Esophagus (tissue), 2 donors: Measurements from ENCODE around the gene SRBD1. TPM values are rescaled to one million over a fixed set of nuclear protein-coding genes. Genes with fewer than 3 reads are reported as not detected.

Experiments used
- H3K27ac ChIP-seq, 2 donors: one replicate each; pipeline ENCODE4 v1.5.1; 2013; ENCODE audit warnings: low read depth in 2 of 2, mild to moderate bottlenecking in 2 of 2, inconsistent platforms in 1 of 2, low read length in 1 of 2, moderate library complexity in 1 of 2
- H3K27me3 ChIP-seq, 2 donors: one replicate each; pipeline ENCODE4 v1.6.1; 2013; ENCODE audit warnings: low read length in 2 of 2, control low read depth in 1 of 2, mild to moderate bottlenecking in 1 of 2; ENCODE audit not compliant: insufficient read depth in 2 of 2, control insufficient read depth in 1 of 2
- H3K36me3 ChIP-seq, 2 donors: one replicate each; pipeline ENCODE4 v1.6.1; 2013; ENCODE audit warnings: low read length in 1 of 2; ENCODE audit not compliant: control insufficient read depth in 2 of 2, insufficient read depth in 2 of 2
- H3K4me1 ChIP-seq, 2 donors: one replicate each; pipeline ENCODE4 v1.6.1; 2013; ENCODE audit warnings: low read length in 1 of 2; ENCODE audit not compliant: control insufficient read depth in 2 of 2, insufficient read depth in 2 of 2
- H3K4me3 ChIP-seq, 2 donors: one replicate each; pipeline ENCODE4 v1.5.1; 2013; ENCODE audit warnings: low read length in 2 of 2, mild to moderate bottlenecking in 2 of 2, low read depth in 1 of 2, moderate library complexity in 1 of 2
- H3K9me3 ChIP-seq, 2 donors: one replicate each; pipeline ENCODE4 v1.6.1; 2013; ENCODE audit warnings: mild to moderate bottlenecking in 2 of 2, low read depth in 1 of 2, low read length in 1 of 2, moderate library complexity in 1 of 2; ENCODE audit not compliant: control insufficient read depth in 2 of 2, insufficient read depth in 1 of 2
- WGBS, 2 donors: extraction: QIAGEN DNeasy Blood & Tissue Kit; methylation state at CpG; one replicate each; pipeline ENCODE4 v1.1.7; 2013; 5-methylcytosine and 5-hydroxymethylcytosine counted together
- polyA plus RNA-seq, 2 donors: library from polyadenylated mRNA; stranded (reverse); fragments of 200-250 nt; gene quantifications; one replicate each; pipeline ENCODE4 v1.2.3, GENCODE V29; 2013
- donor health status: healthy with polysubstance abuse.
- donor health status: Bipolar disorder and iron deficiency.

SRBD1 gene
- polyA plus RNA-seq, 2 donors = 2.3 to 3.1 TPM

DNA sequence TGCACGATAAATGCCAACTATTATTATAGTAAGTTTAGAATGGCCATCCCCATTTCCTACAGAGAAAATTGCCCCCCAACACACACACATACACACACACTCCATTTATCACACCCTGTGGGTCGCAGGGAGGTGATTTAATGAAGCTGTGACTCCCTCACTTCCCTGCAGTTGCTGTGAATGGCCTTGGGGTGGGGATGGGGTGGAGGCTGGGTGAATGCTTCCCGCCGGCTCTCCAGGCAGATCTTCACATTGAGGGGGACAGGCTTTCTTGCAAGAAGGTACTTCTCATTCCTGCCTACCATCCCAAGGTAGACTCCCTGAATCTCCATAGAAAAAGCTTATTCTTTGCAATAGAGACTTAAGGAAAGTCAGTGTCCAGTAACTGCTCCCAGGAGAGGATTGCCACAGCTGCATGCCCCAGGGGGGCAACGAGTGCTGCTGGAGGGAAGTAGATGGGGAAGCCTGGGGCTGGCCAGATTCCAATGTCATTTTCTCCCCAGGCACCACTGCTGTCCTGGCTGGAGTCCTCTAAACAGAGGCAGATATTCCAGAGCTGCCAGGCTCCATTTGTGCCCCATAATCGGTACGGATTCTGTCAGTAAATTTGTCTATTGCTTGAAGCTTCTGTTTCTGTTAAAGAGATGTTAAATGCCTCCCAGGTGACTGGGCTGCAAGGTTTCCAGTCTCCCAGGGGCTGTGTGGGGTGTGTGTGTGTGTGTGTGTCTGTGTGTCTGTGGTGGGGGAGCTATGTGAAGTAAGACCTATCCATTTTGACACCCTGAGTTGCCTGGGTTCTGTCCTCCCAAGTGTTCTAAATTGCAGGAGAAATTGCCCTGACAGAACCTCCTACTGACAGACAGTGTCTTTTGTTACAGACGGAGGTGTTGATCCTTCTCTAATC is 265.5 kb downstream of the SRBD1 start:
- WGBS, 2 donors = 57 to 65% methylated on average over 8 of the region's 8 CpGs
- no peaks in the 10 kb centered on the region for H3K27me3 ChIP-seq
- H3K9me3 ChIP-seq = peaks cover 0 to 1% of the 10 kb centered on the region in 2 donors
- H3K4me3 ChIP-seq = no peak overlapping the region
- no peaks in the 10 kb centered on the region for H3K36me3 ChIP-seq
- no peaks in the 10 kb centered on the region for H3K4me1 ChIP-seq
- H3K27ac ChIP-seq = no peak overlapping the region

DNA sequence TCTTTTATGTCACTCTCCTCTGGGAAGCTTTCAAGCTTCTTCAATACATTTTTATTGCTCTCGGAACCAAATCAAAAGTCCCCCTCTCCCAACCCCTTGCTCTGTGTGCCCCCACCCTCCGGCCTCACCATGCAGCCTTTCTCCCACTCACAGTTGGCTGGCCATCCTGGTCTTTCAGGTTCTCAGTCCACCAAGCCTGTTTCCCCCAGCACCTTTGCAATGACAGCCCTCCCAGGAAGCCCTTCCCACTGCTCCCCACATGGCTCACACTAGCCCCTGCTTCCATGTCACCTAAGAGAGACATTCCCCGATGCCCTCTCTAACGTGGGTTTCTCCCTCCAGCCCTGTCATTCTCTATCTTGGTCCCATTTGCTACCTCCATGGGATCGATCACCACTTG is 266.6 kb downstream of the SRBD1 start:
- H3K4me1 ChIP-seq = no peaks in the 10 kb centered on the region

DNA sequence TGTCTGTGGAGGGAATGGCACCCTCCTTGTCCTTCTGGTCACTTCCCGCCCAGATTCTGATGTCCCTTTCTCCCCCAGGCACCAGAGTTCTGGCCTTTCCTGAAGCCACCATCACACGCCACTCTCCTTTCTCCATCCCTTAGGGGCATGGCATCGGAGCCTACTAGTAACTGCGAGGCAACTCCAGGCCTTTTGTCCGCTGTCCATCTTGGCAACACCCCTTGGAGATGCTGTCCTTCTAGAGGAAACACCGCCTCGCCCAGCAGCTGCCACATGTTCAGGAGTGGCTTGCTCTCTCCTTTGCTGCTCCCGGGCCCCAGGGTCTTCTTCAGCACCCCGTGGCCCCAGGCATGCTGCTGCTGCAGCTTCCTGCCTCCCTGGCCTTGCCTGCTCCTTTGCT is 267.0 kb downstream of the SRBD1 start:
- H3K4me3 ChIP-seq = no peak overlapping the region
- H3K27ac ChIP-seq = no peak overlapping the region
- H3K27me3 ChIP-seq = no peaks in the 10 kb centered on the region
- 82% methylated on average over 9 of the region's 9 CpGs for WGBS, 2 donors
- H3K36me3 ChIP-seq = no peaks in the 10 kb centered on the region
- H3K4me1 ChIP-seq = no peaks in the 10 kb centered on the region
- H3K9me3 ChIP-seq = peaks cover 0 to 1% of the 10 kb centered on the region in 2 donors

More for the DNA sequence above, 266.6 kb downstream of the SRBD1 start:
- peaks cover 0 to 1% of the 10 kb centered on the region in 2 donors for H3K9me3 ChIP-seq
- 81 to 86% methylated on average over 5 of the region's 5 CpGs for WGBS, 2 donors
- H3K36me3 ChIP-seq = no peaks in the 10 kb centered on the region
- no peak overlapping the region for H3K27ac ChIP-seq
- H3K27me3 ChIP-seq = no peaks in the 10 kb centered on the region
- no peak overlapping the region for H3K4me3 ChIP-seq

DNA sequence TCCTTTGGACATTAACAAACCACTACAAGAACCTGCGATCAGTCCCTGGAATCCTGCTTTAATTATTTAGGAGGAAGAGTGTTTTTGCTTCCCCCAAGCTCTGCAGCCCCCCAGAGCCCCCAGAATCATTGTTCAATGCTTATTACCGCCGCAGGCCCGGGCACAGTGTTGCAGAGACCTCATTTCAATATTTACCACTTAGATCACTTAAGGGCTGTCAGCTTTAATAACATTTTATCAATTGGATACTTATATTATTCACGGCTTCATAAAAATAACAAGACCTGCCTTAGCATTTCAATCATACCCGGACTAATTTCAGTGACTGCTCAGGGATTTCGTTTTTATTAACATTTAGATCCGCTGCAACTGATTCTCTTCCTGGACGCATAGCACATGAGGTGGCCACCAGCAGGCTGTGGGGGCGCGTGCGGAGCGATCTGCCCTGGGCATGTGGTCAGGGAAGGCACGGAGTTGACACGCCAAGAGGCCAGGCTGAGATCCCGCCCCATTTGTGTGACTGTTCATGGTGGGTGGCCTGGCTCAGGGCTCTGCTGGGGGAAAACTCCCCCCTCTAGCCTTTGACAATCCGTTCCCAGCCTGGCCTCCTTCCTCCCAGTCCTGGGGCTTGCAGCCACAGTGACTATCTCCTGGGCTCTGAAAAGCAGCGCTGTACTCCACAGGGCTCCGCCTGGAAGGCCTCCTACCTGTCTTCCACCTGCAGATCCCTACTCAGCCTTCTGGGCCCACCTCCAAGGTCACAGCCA is 267.6 kb downstream of the SRBD1 start:
- Histone ChIP-seq H3K27ac (no peak overlapping the region), H3K27me3 (no peaks in the 10 kb centered on the region), H3K4me3 (no peak overlapping the region), H3K9me3 (peaks cover 0 to 1% of the 10 kb centered on the region in 2 donors), H3K4me1 (no peaks in the 10 kb centered on the region), H3K36me3 (no peaks in the 10 kb centered on the region)
- 78% methylated on average over 19 of the region's 19 CpGs for WGBS, 2 donors

DNA sequence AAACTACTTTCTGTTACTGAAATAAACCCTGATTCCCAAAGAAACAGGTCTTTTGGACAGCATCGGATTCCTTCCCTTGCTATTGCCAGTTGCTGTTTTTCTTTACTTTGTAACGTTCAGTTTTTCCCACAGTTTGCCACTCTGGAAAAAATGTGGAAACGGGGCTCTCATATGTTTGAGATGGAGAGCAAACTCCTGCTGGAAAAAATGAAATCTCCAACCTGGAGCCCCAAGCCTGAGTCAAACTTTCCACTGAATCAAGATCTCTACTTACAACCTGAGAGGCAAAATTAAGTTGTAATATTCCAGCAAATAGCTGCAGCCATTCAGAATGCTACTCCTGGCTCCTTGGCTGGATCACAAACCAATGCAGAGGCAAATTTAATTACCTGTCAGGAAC is 270.7 kb downstream of the SRBD1 start:
- no peaks in the 10 kb centered on the region for H3K4me1 ChIP-seq
- no peak overlapping the region for H3K27ac ChIP-seq
- no peaks in the 10 kb centered on the region for H3K27me3 ChIP-seq
- H3K9me3 ChIP-seq = no peaks in the 10 kb centered on the region
- H3K36me3 ChIP-seq = no peaks in the 10 kb centered on the region
- no peak overlapping the region for H3K4me3 ChIP-seq
- WGBS, 2 donors = 80 to 81% methylated on average over 3 of the region's 3 CpGs

DNA sequence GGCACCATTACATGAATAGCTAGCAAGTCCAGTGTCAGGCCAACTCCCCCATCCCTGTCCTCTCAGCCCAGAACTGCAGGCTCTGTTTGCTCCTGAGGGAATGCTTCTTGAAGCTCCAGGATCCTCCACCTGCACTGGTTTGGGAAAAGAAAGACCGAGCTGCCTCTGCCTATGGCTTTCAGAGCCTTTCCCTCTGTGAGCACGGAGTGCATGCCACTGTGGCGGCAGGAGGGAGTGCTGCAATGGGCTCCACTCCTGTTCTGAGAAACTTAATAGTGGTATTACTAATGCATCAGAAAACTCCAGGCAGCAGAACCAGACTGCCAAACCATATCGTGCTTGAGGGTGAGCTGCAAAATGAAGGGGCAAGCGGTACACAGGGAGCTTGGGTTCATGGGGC is 271.8 kb downstream of the SRBD1 start:
- WGBS, 2 donors = 92 to 95% methylated on average over 5 of the region's 5 CpGs
- H3K4me1 ChIP-seq = no peaks in the 10 kb centered on the region
- no peaks in the 10 kb centered on the region for H3K9me3 ChIP-seq
- no peaks in the 10 kb centered on the region for H3K36me3 ChIP-seq
- H3K27me3 ChIP-seq = no peaks in the 10 kb centered on the region
- no peak overlapping the region for H3K4me3 ChIP-seq
- no peak overlapping the region for H3K27ac ChIP-seq

Other genes with a start within 250 kb of the SRBD1 start
- gene PRKCE, start 40.4 kb upstream of the SRBD1 start, polyA plus RNA-seq = 1 to 10 TPM; 2.6 to 2.9 TPM